K562 (cell line): ENCODE data around the gene MANF. TPM values are rescaled to one million over a fixed set of nuclear protein-coding genes. Genes with fewer than 3 reads are reported as not detected.

Experiments
- CEBPZ ChIP-seq: fragments of 150-350 bp; IDR thresholded peaks from 2 replicates; pipeline ENCODE4 v1.6.1; 2014; ENCODE audit warnings: low read depth, mild to moderate bottlenecking, low read length, borderline replicate concordance
- CTBP1 ChIP-seq: fragments of 450-650 bp; IDR thresholded peaks from 2 replicates; pipeline ENCODE4 v1.6.1; 2016; ENCODE audit warnings: borderline replicate concordance
- DDX20 ChIP-seq: fragments of 450-650 bp; IDR thresholded peaks from 2 replicates; pipeline ENCODE4 v1.6.1; 2016; ENCODE audit warnings: missing genetic modification characterization, low read depth, mild to moderate bottlenecking, missing compliant biosample characterization, moderate library complexity
- DMBX1 ChIP-seq: fragments of 250-450 bp; sonication (Bioruptor Pico); IDR thresholded peaks from 2 replicates; pipeline ENCODE4 v1.8.0; 2022; ENCODE audit warnings: inconsistent platforms, mild to moderate bottlenecking, moderate library complexity, borderline replicate concordance
- GABPA ChIP-seq: fragments of 200-800 bp; sonication (Bioruptor generic); conservative IDR thresholded peaks from 2 replicates; pipeline ENCODE4 v1.6.1; 2016; ENCODE audit warnings: low read depth, missing genetic modification characterization, missing compliant biosample characterization
- HCFC1 ChIP-seq: IDR thresholded peaks from 2 replicates; pipeline ENCODE4 v1.6.1; 2012; ENCODE audit warnings: low read depth, low read length, improper control_type of control experiment
- JUND ChIP-seq, 2 experiments: IDR thresholded peaks; 2 replicates in 1 of 2; 3 replicates in 1 of 2; pipeline ENCODE4 v1.6.1; 2011; ENCODE audit warnings: borderline replicate concordance in 2 of 2, low read depth in 2 of 2, low read length in 2 of 2, improper control_type of control experiment in 1 of 2, missing biosample characterization in 1 of 2, missing genetic modification characterization in 1 of 2, missing genetic modification reagents in 1 of 2
- KDM5B ChIP-seq: fragments of 200-600 bp; sonication (generic); IDR thresholded peaks from 2 replicates; pipeline ENCODE4 v1.6.1; 2012; ENCODE audit warnings: low read depth, mild to moderate bottlenecking, moderate library complexity, low read length, control low read depth, inconsistent platforms; ENCODE audit not compliant: insufficient replicate concordance
- L3MBTL2 ChIP-seq: fragments of 450-650 bp; IDR thresholded peaks from 2 replicates; pipeline ENCODE4 v1.6.1; 2016; ENCODE audit warnings: mild to moderate bottlenecking, moderate library complexity
- MTA3 ChIP-seq: fragments of 450-650 bp; formaldehyde crosslinking; IDR thresholded peaks from 2 replicates; pipeline ENCODE4 v1.6.1; 2017; ENCODE audit warnings: mild to moderate bottlenecking, borderline replicate concordance
- NONO ChIP-seq, 2 experiments: fragments of 200-400 bp in 1 of 2; fragments of 450-650 bp in 1 of 2; formaldehyde crosslinking in 1 of 2; IDR thresholded peaks; 2 replicates each; pipeline ENCODE4 v1.6.1; 2017; ENCODE audit warnings: low read depth in 2 of 2, mild to moderate bottlenecking in 2 of 2, moderate library complexity in 2 of 2, low read length in 1 of 2
- POLR2A ChIP-seq: fragments of 450-650 bp; conservative IDR thresholded peaks from 2 replicates; pipeline ENCODE4 v1.6.1; 2016
- ZBED1 ChIP-seq: IDR thresholded peaks from 2 replicates; pipeline ENCODE4 v1.6.1; 2014
- ZBTB11 ChIP-seq, 3 experiments: fragments of 200-800 bp in 1 of 3; fragments of 250-450 bp in 1 of 3; fragments of 450-650 bp in 1 of 3; sonication (Bioruptor Pico) in 1 of 3; sonication (Bioruptor generic) in 1 of 3; formaldehyde crosslinking in 1 of 3; IDR thresholded peaks; 2 replicates each; pipeline versions ENCODE4 v1.6.1 to v1.8.0; 2016 to 2022; ENCODE audit warnings: mild to moderate bottlenecking in 2 of 3, missing genetic modification characterization in 2 of 3, missing compliant biosample characterization in 1 of 3, moderate library complexity in 1 of 3
- ZNF766 ChIP-seq: fragments of 200-800 bp; sonication (Bioruptor generic); conservative IDR thresholded peaks from 2 replicates; pipeline ENCODE4 v1.6.1; 2016; ENCODE audit warnings: missing genetic modification characterization, missing compliant biosample characterization
- polyA plus RNA-seq, 8 experiments: library from polyadenylated mRNA; depleted of rRNA in 4 of 8; stranded (reverse) in 5 of 8; unstranded in 3 of 8; fragments of >200 nt; fragmentation: Nextera tagmentation in 2 of 8; fragmentation: Illumina TruSeq in 1 of 8; extraction: Ambion mirVana in 2 of 8; extraction: Trizol in 1 of 8; gene quantifications; 2 replicates each; pipeline versions ENCODE4 v1.2.1 to v1.2.3, GENCODE V29; 2011 to 2014; ENCODE audit warnings: inconsistent platforms in 1 of 8, missing spikeins in 1 of 8
- total RNA-seq, 7 experiments: library from RNA; depleted of rRNA in 6 of 7; stranded (reverse); fragments of >200 nt in 6 of 7; fragmentation: Illumina TruSeq in 2 of 7; extraction: Trizol in 2 of 7; gene quantifications; 2 replicates each; pipeline versions ENCODE4 v1.2.1 to v1.2.3, GENCODE V29; 2011 to 2021; ENCODE audit warnings: low replicate concordance in 1 of 7
- TF ChIP-seq, protein P1 (sequence below): fragments of 450-650 bp; IDR thresholded peaks from 2 replicates; pipeline ENCODE4 v1.7.1; 2018; ENCODE audit warnings: mild to moderate bottlenecking, low read depth; ENCODE audit not compliant: partially characterized antibody

The MANF gene
- total and polyA plus RNA-seq, 9 of the 15 experiments (the other 6 are each of a cell fraction or from before 2014, with no cell fraction given) = 6.5 to 52.7 (median 42.3) TPM

- TF ChIP-seq ZBTB11 (CRISPR knock-in tag; IDR thresholded peaks at IDR 0.05) (peak in 1 of 3 experiments; percentile 43; a peak in 1 of 6 replicates), NONO (IDR thresholded peaks at IDR 0.05; ENCODE audit: low read depth in 2 of 2, low read length in 1 of 2) (peak; percentile 52 to 54; a peak in 2 of 4 replicates), MTA3 (peak; percentile 91; the same call in 1 of the 2 replicates), DDX20 (tag) (no peak), POLR2A (peak; percentile 82), L3MBTL2 (no peak), CTBP1 (peak; percentile 97), HCFC1 (peak; percentile 87), ZBED1 (no peak; the same call in 1 of the 2 replicates), GABPA (tag) (peak; percentile 93), DMBX1 (CRISPR knock-in tag) (no peak), CEBPZ (peak; percentile 67; the same call in 1 of the 2 replicates), KDM5B (peak; percentile 72), JUND (IDR thresholded peaks at IDR 0.05; ENCODE audit: borderline replicate concordance, low read depth, low read length) (0 out of 2 replicates have a peak, but pooled peaks have one; percentile 3), JUND (tag; IDR thresholded peaks at IDR 0.05; ENCODE audit: borderline replicate concordance, low read depth, low read length) (0 out of 3 replicates have a peak, but pooled peaks have one; percentile 11), ZNF766 (CRISPR knock-in tag) (0 out of 2 replicates have a peak, but pooled peaks have one; percentile 61)
- TF ChIP-seq, protein P1, sequence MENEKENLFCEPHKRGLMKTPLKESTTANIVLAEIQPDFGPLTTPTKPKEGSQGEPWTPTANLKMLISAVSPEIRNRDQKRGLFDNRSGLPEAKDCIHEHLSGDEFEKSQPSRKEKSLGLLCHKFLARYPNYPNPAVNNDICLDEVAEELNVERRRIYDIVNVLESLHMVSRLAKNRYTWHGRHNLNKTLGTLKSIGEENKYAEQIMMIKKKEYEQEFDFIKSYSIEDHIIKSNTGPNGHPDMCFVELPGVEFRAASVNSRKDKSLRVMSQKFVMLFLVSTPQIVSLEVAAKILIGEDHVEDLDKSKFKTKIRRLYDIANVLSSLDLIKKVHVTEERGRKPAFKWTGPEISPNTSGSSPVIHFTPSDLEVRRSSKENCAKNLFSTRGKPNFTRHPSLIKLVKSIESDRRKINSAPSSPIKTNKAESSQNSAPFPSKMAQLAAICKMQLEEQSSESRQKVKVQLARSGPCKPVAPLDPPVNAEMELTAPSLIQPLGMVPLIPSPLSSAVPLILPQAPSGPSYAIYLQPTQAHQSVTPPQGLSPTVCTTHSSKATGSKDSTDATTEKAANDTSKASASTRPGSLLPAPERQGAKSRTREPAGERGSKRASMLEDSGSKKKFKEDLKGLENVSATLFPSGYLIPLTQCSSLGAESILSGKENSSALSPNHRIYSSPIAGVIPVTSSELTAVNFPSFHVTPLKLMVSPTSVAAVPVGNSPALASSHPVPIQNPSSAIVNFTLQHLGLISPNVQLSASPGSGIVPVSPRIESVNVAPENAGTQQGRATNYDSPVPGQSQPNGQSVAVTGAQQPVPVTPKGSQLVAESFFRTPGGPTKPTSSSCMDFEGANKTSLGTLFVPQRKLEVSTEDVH = peak; percentile 53
Measured at GRCh38 chr3:51384726-51385473, at the start of gene MANF (continued).
